Stimulated activated CD4-positive, alpha-beta T cell treated with anti-CD3 and anti-CD28 coated beads, Interleukin-2, amount 100 ng/mL, for 24 hours (primary cell): ENCODE results near the gene IGFBP1.

Experiments
- DNase-seq, 2 donors: peaks; one replicate each; pipeline ENCODE4 v3.0.0-alpha.2; 2020

Gene IGFBP1

GRCh38 chr7:45910855-45911254 lies 22.6 kb downstream of the IGFBP1 start:
- no peak for DNase-seq

- DNase-seq: no peak
These were observed 23.0 kb downstream of the IGFBP1 start for GRCh38 chr7:45911311-45911710.

GRCh38 chr7:45912972-45913371 lies 24.7 kb downstream of the IGFBP1 start:
- DNase-seq: no peak

- DNase-seq: no peak
These were observed 26.6 kb downstream of the IGFBP1 start for GRCh38 chr7:45914911-45915310.

- no peak for DNase-seq
These were observed 27.3 kb downstream of the IGFBP1 start for GRCh38 chr7:45915606-45916005.

GRCh38 chr7:45917064-45917463 lies 28.8 kb downstream of the IGFBP1 start:
- DNase-seq: no peak

- peak; percentile 83 to 86 for DNase-seq
These were observed 29.4 kb downstream of the IGFBP1 start for GRCh38 chr7:45917658-45918057.

GRCh38 chr7:45918556-45918955 lies 30.3 kb downstream of the IGFBP1 start:
- DNase-seq: no peak

- no peak for DNase-seq
These were observed 31.0 kb downstream of the IGFBP1 start for GRCh38 chr7:45919231-45919784.

GRCh38 chr7:45919993-45920459 lies 31.7 kb downstream of the IGFBP1 start:
- no peak for DNase-seq

GRCh38 chr7:45920502-45921380 lies 32.5 kb downstream of the IGFBP1 start, which contains the start of gene IGFBP3:
Gene IGFBP3, minus strand, starts transcription at chr7:45921272. Its CDS starts 132 bp downstream, at chr7:45921140.
- peak in 1 of 2 donors; percentile 21 for DNase-seq

- DNase-seq: no peak
These were observed 33.1 kb downstream of the IGFBP1 start for GRCh38 chr7:45921381-45921698.

GRCh38 chr7:45921699-45922519 lies 33.6 kb downstream of the IGFBP1 start:
- DNase-seq: peak in 1 of 2 donors; percentile 22

- DNase-seq: no peak
These were observed 34.5 kb downstream of the IGFBP1 start for GRCh38 chr7:45922810-45923209.

- DNase-seq: peak; percentile 56 to 72
These were observed 35.0 kb downstream of the IGFBP1 start for GRCh38 chr7:45923290-45923689.

GRCh38 chr7:45923818-45924217 lies 35.5 kb downstream of the IGFBP1 start:
- DNase-seq: no peak

GRCh38 chr7:45924283-45924682 lies 36.0 kb downstream of the IGFBP1 start:
- DNase-seq: no peak

- DNase-seq: no peak
These were observed 39.4 kb downstream of the IGFBP1 start for GRCh38 chr7:45927721-45928120.

GRCh38 chr7:45930967-45931366 lies 42.7 kb downstream of the IGFBP1 start:
- DNase-seq: no peak

GRCh38 chr7:45937301-45937700 lies 49.0 kb downstream of the IGFBP1 start:
- no peak for DNase-seq

- no peak for DNase-seq
These were observed 49.6 kb downstream of the IGFBP1 start for GRCh38 chr7:45937862-45938261.

GRCh38 chr7:45938626-45939302 lies 50.5 kb downstream of the IGFBP1 start:
- DNase-seq: no peak

GRCh38 chr7:45939574-45939973 lies 51.3 kb downstream of the IGFBP1 start:
- DNase-seq: no peak
